NCI-H526 (cell line): ENCODE measurements around the gene TAGLN.
A peak's percentile ranks its signal among the peaks of the same experiment; 100 is the strongest.

Experiments
- DNase-seq, 2 experiments: peaks; one replicate each; lab custom pipeline; 2025; lab: John Stamatoyannopoulos, UW

Gene TAGLN

GRCh38 chr11:117230999-117231841, 32.0 kb downstream of the TAGLN start:
- DNase-seq, result peak in 1 of 2 experiments; percentile 78

GRCh38 chr11:117231842-117232091, 32.6 kb downstream of the TAGLN start, which contains the start of gene PCSK7:
Gene PCSK7, minus strand, starts transcription at chr11:117232073. Its CDS starts 2,229 bp downstream, at chr11:117229844.
- DNase-seq, result no peak

- DNase-seq, result peak; percentile 72 to 97
Measured at GRCh38 chr11:117232092-117232878, 33.1 kb downstream of the TAGLN start, which contains the start of gene RNF214. Gene RNF214, plus strand, starts transcription at chr11:117232671. Its CDS starts 1,602 bp downstream, at chr11:117234273.

- peak in 1 of 2 experiments; percentile 57 for DNase-seq
Measured at GRCh38 chr11:117232911-117233409, 33.8 kb downstream of the TAGLN start.

GRCh38 chr11:117238221-117238620, 39.1 kb downstream of the TAGLN start:
- no peak for DNase-seq

GRCh38 chr11:117239295-117239694, 40.1 kb downstream of the TAGLN start:
- no peak for DNase-seq

GRCh38 chr11:117248341-117248740, 49.2 kb downstream of the TAGLN start:
- DNase-seq, result no peak

- no peak for DNase-seq
Measured at GRCh38 chr11:117249571-117249970, 50.4 kb downstream of the TAGLN start.

- DNase-seq, result no peak
Measured at GRCh38 chr11:117251506-117251905, 52.3 kb downstream of the TAGLN start.

- no peak for DNase-seq
Measured at GRCh38 chr11:117255966-117256365, 56.8 kb downstream of the TAGLN start.

- DNase-seq, result no peak
Measured at GRCh38 chr11:117256573-117256972, 57.4 kb downstream of the TAGLN start.
